GM06990 (cell line): ENCODE data around the gene PEX11A.

Experiments
- DNase-seq: peaks from one replicate; pipeline ENCODE4 v3.0.0-alpha.2; 2011; ENCODE audit not compliant: insufficient read length; ENCODE audit errors: extremely low read depth
- H3K27me3 ChIP-seq: replicated peaks from 2 replicates; pipeline ENCODE4 v1.6.0; 2011; ENCODE audit warnings: low read length; ENCODE audit not compliant: control insufficient read depth, insufficient read depth
- H3K36me3 ChIP-seq: 2 replicates; pipeline ENCODE4 v1.5.1; 2011; ENCODE audit warnings: low read length; ENCODE audit not compliant: control insufficient read depth, insufficient read depth
- H3K4me3 ChIP-seq: replicated peaks from 2 replicates; pipeline ENCODE4 v1.5.1; 2011; ENCODE audit warnings: low read depth, mild to moderate bottlenecking, control low read depth, low read length
- CTCF ChIP-seq: IDR thresholded peaks from 2 replicates; pipeline ENCODE4 v1.5.1; 2011; ENCODE audit warnings: low read length, control low read depth, mild to moderate bottlenecking, inconsistent platforms; ENCODE audit not compliant: insufficient read depth, poor library complexity, severe bottlenecking

Gene PEX11A

GRCh38 chr15:89728254-89728653 is 37.7 kb upstream of the PEX11A start:
- no peak for TF ChIP-seq CTCF
- Histone ChIP-seq H3K27me3 (no peaks in the 10 kb centered on the region), H3K4me3 (no peak overlapping the region), H3K36me3 (no peaks in the 10 kb centered on the region)
- no peak for DNase-seq

- no peak for DNase-seq
- no peaks in the 10 kb centered on the region for H3K36me3 ChIP-seq
- H3K27me3 ChIP-seq = no peaks in the 10 kb centered on the region; the same call in 1 of the 2 replicates
- no peak overlapping the region for H3K4me3 ChIP-seq
- TF ChIP-seq CTCF = no peak
Observed at GRCh38 chr15:89725064-89725463, 34.5 kb upstream of the PEX11A start.

GRCh38 chr15:89724621-89725020 is 34.1 kb upstream of the PEX11A start:
- no peak overlapping the region for H3K4me3 ChIP-seq
- TF ChIP-seq CTCF = no peak
- DNase-seq = no peak
- H3K27me3 ChIP-seq = no peaks in the 10 kb centered on the region; the same call in 1 of the 2 replicates
- no peaks in the 10 kb centered on the region for H3K36me3 ChIP-seq

- TF ChIP-seq CTCF = no peak
- Histone ChIP-seq H3K36me3 (no peaks in the 10 kb centered on the region), H3K27me3 (no peaks in the 10 kb centered on the region; the same call in 1 of the 2 replicates), H3K4me3 (no peak overlapping the region)
- DNase-seq = no peak
Observed at GRCh38 chr15:89723031-89723430, 32.5 kb upstream of the PEX11A start.

GRCh38 chr15:89714775-89715174 is 24.2 kb upstream of the PEX11A start:
- no peaks in the 10 kb centered on the region for H3K36me3 ChIP-seq
- no peak for TF ChIP-seq CTCF
- H3K4me3 ChIP-seq = no peak overlapping the region

GRCh38 chr15:89707577-89707976 is 17.0 kb upstream of the PEX11A start:
- DNase-seq = no peak
- TF ChIP-seq CTCF = no peak
- no peaks in the 10 kb centered on the region for H3K36me3 ChIP-seq
- H3K27me3 ChIP-seq = no peaks in the 10 kb centered on the region; the same call in none of the 2 replicates
- no peak overlapping the region for H3K4me3 ChIP-seq

More at GRCh38 chr15:89714775-89715174, 24.2 kb upstream of the PEX11A start:
- no peaks in the 10 kb centered on the region; the same call in 1 of the 2 replicates for H3K27me3 ChIP-seq
- no peak for DNase-seq
